Measurements from ENCODE around the gene PSMD4. TPM values are rescaled to one million over a fixed set of nuclear protein-coding genes. Genes with fewer than 3 reads are reported as not detected.
"Not testable (repeated sequence)": the region's sequence is repeated elsewhere in the genome, so short reads cannot be mapped to it uniquely, and the experiment has no call there.

Gene PSMD4
- 100 to 1,000 TPM; 115 to 142 (median 130) TPM for polyA plus RNA-seq

- peak within 1 kb of the TSS; percentile 58 for H3K27ac ChIP-seq (ENCODE audit: low read depth, low read length)
- WGBS, 3 donors: 7 to 11% (median 10%) methylated on average over 56 of the region's 56 CpGs
Observed at GRCh38 chr1:151254217-151255213, at the start of gene PSMD4. Gene PSMD4 (plus strand): TSS chr1:151254734. CDS start chr1:151254783, 49 bp downstream.

- not testable (repeated sequence) for H3K27ac ChIP-seq (ENCODE audit: low read depth, low read length)
- WGBS, 3 donors: 92 to 96% (median 92%) methylated on average over 12 of the region's 12 CpGs
Observed at GRCh38 chr1:151205381-151205965, 49.1 kb upstream of the PSMD4 start.

GRCh38 chr1:151210830-151211229 lies 43.7 kb upstream of the PSMD4 start:
- WGBS, 3 donors: 62 to 86% (median 83%) methylated on average over 1 of the region's 1 CpG
- H3K27ac ChIP-seq (ENCODE audit: low read depth, low read length): no peak overlapping the region

- 80 to 89% (median 84%) methylated on average over 15 of the region's 15 CpGs for WGBS, 3 donors
- no peak overlapping the region for H3K27ac ChIP-seq (ENCODE audit: low read depth, low read length)
Observed at GRCh38 chr1:151211972-151212705, 42.4 kb upstream of the PSMD4 start.

- no peak overlapping the region for H3K27ac ChIP-seq (ENCODE audit: low read depth, low read length)
- WGBS, 3 donors: 30 to 42% (median 35%) methylated on average over 2 of the region's 2 CpGs
Observed at GRCh38 chr1:151213560-151213959, 41.0 kb upstream of the PSMD4 start.

GRCh38 chr1:151221616-151222015 lies 32.9 kb upstream of the PSMD4 start:
- H3K27ac ChIP-seq (ENCODE audit: low read depth, low read length): no peak overlapping the region
- 73 to 87% (median 76%) methylated on average over 1 of the region's 1 CpG for WGBS, 3 donors

- no peak overlapping the region for H3K27ac ChIP-seq (ENCODE audit: low read depth, low read length)
- WGBS, 3 donors: 73 to 81% (median 74%) methylated on average over 4 of the region's 4 CpGs
Observed at GRCh38 chr1:151222130-151222529, 32.4 kb upstream of the PSMD4 start.

- WGBS, 3 donors: 90 to 95% (median 93%) methylated on average over 6 of the region's 6 CpGs
- H3K27ac ChIP-seq (ENCODE audit: low read depth, low read length): no peak overlapping the region
Observed at GRCh38 chr1:151235235-151235634, 19.3 kb upstream of the PSMD4 start.

GRCh38 chr1:151237678-151238466 lies 16.7 kb upstream of the PSMD4 start:
- H3K27ac ChIP-seq (ENCODE audit: low read depth, low read length): no peak overlapping the region
- 81 to 95% (median 83%) methylated on average over 4 of the region's 4 CpGs for WGBS, 3 donors

GRCh38 chr1:151238467-151238739 lies 16.1 kb upstream of the PSMD4 start:
- 50 to 73% (median 54%) methylated on average over 1 of the region's 1 CpG for WGBS, 3 donors
- no peak overlapping the region for H3K27ac ChIP-seq (ENCODE audit: low read depth, low read length)

GRCh38 chr1:151242442-151242841 lies 12.1 kb upstream of the PSMD4 start:
- H3K27ac ChIP-seq (ENCODE audit: low read depth, low read length): no peak overlapping the region
- WGBS, 3 donors: 93 to 99% (median 98%) methylated on average over 2 of the region's 2 CpGs

GRCh38 chr1:151243683-151244216 lies 10.8 kb upstream of the PSMD4 start:
- 81 to 87% (median 84%) methylated on average over 5 of the region's 5 CpGs for WGBS, 3 donors
- H3K27ac ChIP-seq (ENCODE audit: low read depth, low read length): no peak overlapping the region

GRCh38 chr1:151246786-151247185 lies 7.7 kb upstream of the PSMD4 start:
- WGBS, 3 donors: 78 to 90% (median 88%) methylated on average over 2 of the region's 2 CpGs
- H3K27ac ChIP-seq (ENCODE audit: low read depth, low read length): no peak overlapping the region

GRCh38 chr1:151251656-151252470 lies 2.7 kb upstream of the PSMD4 start:
- 56 to 67% (median 62%) methylated on average over 16 of the region's 16 CpGs for WGBS, 3 donors
- no peak overlapping the region for H3K27ac ChIP-seq (ENCODE audit: low read depth, low read length)

- H3K27ac ChIP-seq (ENCODE audit: low read depth, low read length): no peak overlapping the region
- WGBS, 3 donors: 15 to 42% (median 39%) methylated on average over 10 of the region's 10 CpGs
Observed at GRCh38 chr1:151255381-151255780, 847 bp downstream of the PSMD4 start.

- H3K27ac ChIP-seq (ENCODE audit: low read depth, low read length): no peak overlapping the region
- 86 to 97% (median 95%) methylated on average over 2 of the region's 2 CpGs for WGBS, 3 donors
Observed at GRCh38 chr1:151259351-151259750, 4.8 kb downstream of the PSMD4 start.

GRCh38 chr1:151265446-151266236 lies 11.1 kb downstream of the PSMD4 start:
- no peak overlapping the region for H3K27ac ChIP-seq (ENCODE audit: low read depth, low read length)
- WGBS, 3 donors: 82 to 92% (median 84%) methylated on average over 14 of the region's 14 CpGs
